OCI-LY7 (cell line): Measurements from ENCODE around the gene GCNT3.

Experiments used
- EZH2phosphoT487 ChIP-seq: fragments of 200-600 bp; sonication (generic); IDR thresholded peaks from 2 replicates; pipeline ENCODE4 v1.6.1; 2018; ENCODE audit warnings: low read depth, borderline replicate concordance, mild to moderate bottlenecking, mixed run types, antibody characterized with exemption, low read length, moderate library complexity, mixed read lengths
- TF ChIP-seq, protein P1 (sequence below): fragments of 200-600 bp; sonication (generic); conservative IDR thresholded peaks from 2 replicates; pipeline ENCODE4 v1.5.1; 2014; ENCODE audit warnings: mild to moderate bottlenecking, antibody characterized with exemption, low read length, moderate library complexity, mixed read lengths

DNA sequence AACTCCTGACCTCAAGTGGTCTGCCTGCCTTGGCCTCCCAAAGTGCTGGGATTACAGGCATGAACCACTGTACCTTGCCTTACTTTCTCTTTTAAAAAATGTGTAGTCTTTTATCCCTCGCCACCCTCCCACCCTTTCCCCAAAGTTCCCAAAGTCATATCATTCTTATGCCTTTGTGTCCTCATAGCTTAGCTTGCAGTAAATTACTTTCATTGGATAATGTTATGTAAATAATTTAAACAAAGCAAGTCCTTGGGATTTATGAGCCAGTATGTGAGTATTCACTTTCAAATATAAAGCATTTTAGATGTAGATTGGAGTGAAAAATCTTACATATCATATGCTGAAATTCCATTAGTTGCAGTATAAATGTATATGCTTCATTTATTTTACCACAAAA is 34.7 kb downstream of the GCNT3 start:
- no peak for TF ChIP-seq EZH2phosphoT487
- TF ChIP-seq, protein P1, sequence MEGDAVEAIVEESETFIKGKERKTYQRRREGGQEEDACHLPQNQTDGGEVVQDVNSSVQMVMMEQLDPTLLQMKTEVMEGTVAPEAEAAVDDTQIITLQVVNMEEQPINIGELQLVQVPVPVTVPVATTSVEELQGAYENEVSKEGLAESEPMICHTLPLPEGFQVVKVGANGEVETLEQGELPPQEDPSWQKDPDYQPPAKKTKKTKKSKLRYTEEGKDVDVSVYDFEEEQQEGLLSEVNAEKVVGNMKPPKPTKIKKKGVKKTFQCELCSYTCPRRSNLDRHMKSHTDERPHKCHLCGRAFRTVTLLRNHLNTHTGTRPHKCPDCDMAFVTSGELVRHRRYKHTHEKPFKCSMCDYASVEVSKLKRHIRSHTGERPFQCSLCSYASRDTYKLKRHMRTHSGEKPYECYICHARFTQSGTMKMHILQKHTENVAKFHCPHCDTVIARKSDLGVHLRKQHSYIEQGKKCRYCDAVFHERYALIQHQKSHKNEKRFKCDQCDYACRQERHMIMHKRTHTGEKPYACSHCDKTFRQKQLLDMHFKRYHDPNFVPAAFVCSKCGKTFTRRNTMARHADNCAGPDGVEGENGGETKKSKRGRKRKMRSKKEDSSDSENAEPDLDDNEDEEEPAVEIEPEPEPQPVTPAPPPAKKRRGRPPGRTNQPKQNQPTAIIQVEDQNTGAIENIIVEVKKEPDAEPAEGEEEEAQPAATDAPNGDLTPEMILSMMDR, result no peak
